ENCODE data around the gene RAB11FIP2. TPM values are rescaled to one million over a fixed set of nuclear protein-coding genes. Genes with fewer than 3 reads are reported as not detected.

Gene RAB11FIP2
- total and polyA plus RNA-seq, 2 of the 4 experiments (the other 2 are of a cell fraction) = 3.6 to 16.1 TPM

GRCh38 chr10:117969592-117969991 is 77.1 kb downstream of the RAB11FIP2 start:
- no peak overlapping the region for H3K14ac ChIP-seq (replicated peaks; ENCODE audit: low read depth, low read length)
- no peak overlapping the region for H3K27ac ChIP-seq (ENCODE audit: insufficient read depth, low read length)
- H3K4me3 ChIP-seq (ENCODE audit: insufficient read depth, low read depth, low read length) = no peak overlapping the region
- H3K4me2 ChIP-seq (ENCODE audit: low read depth, low read length) = no peak overlapping the region
- H3K27me3 ChIP-seq (ENCODE audit: control insufficient read depth, insufficient read depth, low read length) = no peaks in the 10 kb centered on the region
- no peak overlapping the region for H3K9ac ChIP-seq (ENCODE audit: low read depth, low read length)
- ATAC-seq (ENCODE audit: low read depth) = no peak
- H4K8ac ChIP-seq (ENCODE audit: low read depth in 2 of 2, low read length in 2 of 2) = no peak overlapping the region
- no peaks in the 10 kb centered on the region for H3K36me3 ChIP-seq (ENCODE audit: control insufficient read depth, insufficient read depth, low read length)
- H2AK9ac ChIP-seq (replicated peaks; ENCODE audit: low read depth, low read length, poor library complexity) = no peak overlapping the region
- no CpG with 5 or more reads among the region's 1 CpG for WGBS, 2 experiments (ENCODE audit: extremely low coverage in 2 of 2, insufficient read length in 1 of 2)
- no peaks in the 10 kb centered on the region for H3K4me1 ChIP-seq (ENCODE audit: control insufficient read depth, insufficient read depth, low read length)
- H3K4ac ChIP-seq (ENCODE audit: low read depth, low read length) = no peak overlapping the region
- H3K23ac ChIP-seq (ENCODE audit: low read depth, low read length) = no peak overlapping the region
- H3K9me3 ChIP-seq (ENCODE audit: control insufficient read depth, insufficient read depth, low read length) = no peaks in the 10 kb centered on the region
- no peak overlapping the region for H3K18ac ChIP-seq (ENCODE audit: low read depth, low read length)
- DNase-seq = no peak
- H3K9me1 ChIP-seq (ENCODE audit: insufficient read depth, low read length) = no peaks in the 10 kb centered on the region
- H4K5ac ChIP-seq (ENCODE audit: low read depth, low read length) = no peak overlapping the region
- POLR2A ChIA-PET (ENCODE audit: unreplicated experiment) = no interaction called here
- H4K20me1 ChIP-seq (ENCODE audit: insufficient read depth, low read length) = no peaks in the 10 kb centered on the region
- H4K91ac ChIP-seq (ENCODE audit: insufficient read depth, low read depth, low read length) = no peak overlapping the region
- no peak overlapping the region for H2BK20ac ChIP-seq (ENCODE audit: low read depth, low read length)
- no TSS peak for BruUV-seq (replicated peaks)
- CTCF ChIA-PET = no interaction called here
- dilution Hi-C loops (cut with HindIII; ENCODE audit: low sequenced_read_pairs, unreplicated experiment) (no loop called here), in situ Hi-C loops (cut with MboI; ENCODE audit: low sequenced_read_pairs) (no loop called here), intact Hi-C loops (cut with micrococcal nuclease) (no loop called here)
- H2AFZ ChIP-seq (replicated peaks; ENCODE audit: low read length, poor library complexity) = no peak overlapping the region
- no peak overlapping the region for H3K56ac ChIP-seq (ENCODE audit: extremely low read depth, insufficient read depth, low read length)
- no peak overlapping the region for H2BK120ac ChIP-seq (ENCODE audit: low read depth, low read length)
- H2AK5ac ChIP-seq (ENCODE audit: low read depth, low read length) = no peak overlapping the region
- H3K79me1 ChIP-seq (ENCODE audit: low read depth in 1 of 2, low read length in 2 of 2) = no peaks in the 10 kb centered on the region
- no peak overlapping the region for H2BK15ac ChIP-seq (ENCODE audit: low read depth, low read length)
- TF ChIP-seq FOS (IDR thresholded peaks at IDR 0.05; ENCODE audit: low read depth, low read length) (no peak), MAFK (IDR thresholded peaks at IDR 0.05; ENCODE audit: low read depth, low read length) (no peak), CEBPB (IDR thresholded peaks at IDR 0.05; ENCODE audit: low read depth, low read length) (no peak), NFE2L2 (IDR thresholded peaks at IDR 0.05; ENCODE audit: low read depth, low read length) (no peak), MXI1 (IDR thresholded peaks at IDR 0.05; ENCODE audit: borderline replicate concordance, low read depth, low read length) (no peak), USF2 (IDR thresholded peaks at IDR 0.05; ENCODE audit: low read depth, low read length) (no peak), MAZ (IDR thresholded peaks at IDR 0.05; ENCODE audit: borderline replicate concordance, low read depth, low read length) (no peak), RAD21 (IDR thresholded peaks at IDR 0.05; ENCODE audit: low read length) (no peak), CHD1 (IDR thresholded peaks at IDR 0.05; ENCODE audit: low read depth, low read length) (no peak), POLR2A (IDR thresholded peaks at IDR 0.05; ENCODE audit: low read depth, low read length) (no peak), SMC3 (IDR thresholded peaks at IDR 0.05; ENCODE audit: low read depth, low read length) (no peak), RFX5 (IDR thresholded peaks at IDR 0.05; ENCODE audit: low read depth, low read length) (no peak), BHLHE40 (IDR thresholded peaks at IDR 0.05; ENCODE audit: low read depth, low read length) (no peak), RCOR1 (IDR thresholded peaks at IDR 0.05; ENCODE audit: insufficient replicate concordance, low read length) (no peak), CTCF (conservative IDR thresholded peaks at IDR 0.05; ENCODE audit: low read depth, low read length) (no peak), ELK1 (IDR thresholded peaks at IDR 0.05; ENCODE audit: borderline replicate concordance, low read depth, low read length) (no peak)
- H2BK5ac ChIP-seq (ENCODE audit: low read depth, low read length, poor library complexity, severe bottlenecking) = no peak overlapping the region
